ENCODE measurements around the gene GPSM1.

GPSM1 gene

DNA sequence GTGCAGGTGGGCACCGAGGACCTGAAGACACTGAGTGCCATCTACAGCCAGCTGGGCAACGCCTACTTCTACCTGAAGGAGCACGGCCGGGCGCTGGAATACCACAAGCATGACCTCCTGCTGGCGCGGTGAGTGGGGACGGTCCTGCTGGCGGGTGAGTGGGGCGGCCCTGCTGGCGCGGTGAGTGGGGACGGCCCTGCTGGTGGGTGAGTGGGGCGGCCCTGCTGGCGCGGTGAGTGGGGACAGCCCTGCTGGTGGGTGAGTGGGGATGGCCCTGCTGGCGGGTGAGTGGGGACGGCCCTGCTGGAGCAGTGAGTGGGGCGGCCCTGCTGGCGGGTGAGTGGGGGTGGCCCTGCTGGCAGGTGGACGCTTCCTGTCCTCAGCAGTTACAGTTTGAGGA, 7.2 kb downstream of the GPSM1 start:
- no peak for DNase-seq

GRCh38 chr9:136335296-136336155, 8.2 kb downstream of the GPSM1 start:
- DNase-seq = no peak

- DNase-seq = no peak
Measured at GRCh38 chr9:136336156-136336870, 9.0 kb downstream of the GPSM1 start.

GRCh38 chr9:136336881-136337280, 9.5 kb downstream of the GPSM1 start:
- DNase-seq = no peak

DNA sequence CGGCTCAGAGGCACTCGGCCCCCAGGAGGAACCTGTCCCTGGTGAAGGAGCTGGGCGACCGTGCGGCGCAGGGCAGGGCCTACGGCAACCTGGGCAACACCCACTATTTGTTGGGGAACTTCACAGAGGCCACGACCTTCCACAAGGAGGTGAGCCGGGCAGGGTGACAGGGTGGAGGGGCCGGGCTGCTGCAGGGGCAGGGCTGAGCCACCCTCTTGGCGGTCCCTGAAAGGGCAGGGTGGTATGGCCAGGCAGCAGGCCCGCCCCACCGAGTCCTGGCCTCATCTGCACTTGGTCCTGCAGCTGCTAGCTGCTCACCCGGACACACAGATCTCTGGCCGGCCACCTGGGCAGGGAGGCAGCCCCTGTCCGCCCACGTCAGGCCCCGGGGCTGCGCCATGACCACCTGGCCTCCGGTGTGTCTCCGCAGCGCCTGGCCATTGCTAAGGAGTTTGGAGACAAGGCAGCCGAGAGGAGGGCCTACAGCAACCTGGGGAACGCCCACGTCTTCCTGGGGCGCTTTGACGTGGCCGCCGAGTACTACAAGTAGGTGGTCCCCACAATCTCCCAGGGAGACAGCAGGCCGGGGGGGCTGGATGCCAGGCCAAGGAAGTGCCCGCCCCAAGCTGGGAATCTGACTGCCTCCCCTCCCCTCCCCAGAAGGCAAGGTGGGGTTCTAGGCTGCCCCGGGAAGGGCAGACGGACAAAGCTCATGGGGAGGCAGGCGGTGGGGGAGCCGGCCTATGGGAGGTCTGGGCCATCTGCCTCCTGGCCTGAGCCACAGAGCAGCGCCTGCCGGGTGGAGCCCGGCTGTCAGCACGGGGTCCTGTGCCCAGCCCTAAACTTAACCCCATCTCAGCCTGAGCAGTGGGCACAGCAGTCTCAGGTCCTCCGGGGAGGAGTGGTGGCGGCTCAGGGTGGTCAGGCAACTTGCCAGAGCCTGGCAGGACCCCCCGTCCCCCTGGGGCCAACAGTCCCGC, 10.4 kb downstream of the GPSM1 start:
- no peak for DNase-seq

- no peak for DNase-seq
Measured at GRCh38 chr9:136338511-136338910, 11.2 kb downstream of the GPSM1 start.

GRCh38 chr9:136339173-136339957, 12.0 kb downstream of the GPSM1 start:
- no peak for DNase-seq

GRCh38 chr9:136339958-136340310, 12.6 kb downstream of the GPSM1 start:
- DNase-seq = no peak

DNA sequence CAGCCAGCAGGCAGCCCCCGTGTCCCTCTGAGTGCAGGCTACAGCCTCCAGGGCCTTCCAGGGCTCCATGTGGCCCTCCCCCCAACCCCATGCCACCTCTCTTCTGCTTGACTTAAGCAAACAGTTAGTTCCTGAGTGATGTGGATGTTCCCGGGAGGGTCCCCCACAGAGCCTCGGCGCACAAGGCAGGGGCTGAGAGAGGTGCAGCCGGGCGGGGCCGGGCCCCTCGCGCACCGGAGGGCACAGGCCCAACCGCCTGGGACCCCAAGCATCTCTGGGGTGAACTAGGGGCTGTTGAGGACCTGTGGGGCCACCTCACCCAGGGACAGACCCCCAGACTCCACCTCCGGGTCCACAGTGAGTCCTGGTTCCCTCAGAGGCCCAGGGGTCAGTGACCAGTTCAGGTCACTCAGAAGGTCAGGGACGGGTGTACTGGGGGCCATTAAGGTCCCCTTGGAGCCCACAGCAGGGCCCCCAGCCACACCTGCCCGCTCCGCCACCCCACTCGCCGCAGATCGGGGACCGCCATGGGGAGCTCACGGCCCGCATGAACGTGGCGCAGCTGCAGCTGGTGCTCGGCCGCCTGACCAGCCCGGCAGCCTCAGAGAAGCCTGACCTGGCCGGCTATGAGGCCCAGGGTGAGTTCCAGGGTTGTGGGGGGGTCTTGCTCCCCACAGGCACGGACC, 13.2 kb downstream of the GPSM1 start:
- no peak for DNase-seq

- no peak for DNase-seq
Measured at GRCh38 chr9:136341042-136341655, 13.8 kb downstream of the GPSM1 start.

DNA sequence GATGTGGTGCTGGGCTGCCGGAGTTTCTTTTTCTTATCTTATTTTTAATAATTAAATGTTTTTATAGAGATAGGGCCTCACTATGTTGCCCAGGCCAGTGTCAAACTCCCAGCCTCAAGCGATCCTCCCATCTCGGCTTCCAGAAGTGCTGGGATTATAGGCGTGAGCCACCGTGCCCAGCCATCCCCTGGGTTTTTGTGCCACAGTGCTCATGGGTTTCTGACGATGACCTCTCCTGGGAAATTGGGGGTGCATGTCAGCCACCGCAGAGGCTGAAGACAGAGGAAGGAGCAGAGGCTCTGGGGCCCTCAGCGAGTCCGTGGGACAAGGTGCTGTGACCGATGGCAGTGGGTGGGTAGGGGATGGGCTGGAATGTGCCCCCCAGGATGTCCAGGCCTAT, 14.4 kb downstream of the GPSM1 start:
- no peak for DNase-seq

DNA sequence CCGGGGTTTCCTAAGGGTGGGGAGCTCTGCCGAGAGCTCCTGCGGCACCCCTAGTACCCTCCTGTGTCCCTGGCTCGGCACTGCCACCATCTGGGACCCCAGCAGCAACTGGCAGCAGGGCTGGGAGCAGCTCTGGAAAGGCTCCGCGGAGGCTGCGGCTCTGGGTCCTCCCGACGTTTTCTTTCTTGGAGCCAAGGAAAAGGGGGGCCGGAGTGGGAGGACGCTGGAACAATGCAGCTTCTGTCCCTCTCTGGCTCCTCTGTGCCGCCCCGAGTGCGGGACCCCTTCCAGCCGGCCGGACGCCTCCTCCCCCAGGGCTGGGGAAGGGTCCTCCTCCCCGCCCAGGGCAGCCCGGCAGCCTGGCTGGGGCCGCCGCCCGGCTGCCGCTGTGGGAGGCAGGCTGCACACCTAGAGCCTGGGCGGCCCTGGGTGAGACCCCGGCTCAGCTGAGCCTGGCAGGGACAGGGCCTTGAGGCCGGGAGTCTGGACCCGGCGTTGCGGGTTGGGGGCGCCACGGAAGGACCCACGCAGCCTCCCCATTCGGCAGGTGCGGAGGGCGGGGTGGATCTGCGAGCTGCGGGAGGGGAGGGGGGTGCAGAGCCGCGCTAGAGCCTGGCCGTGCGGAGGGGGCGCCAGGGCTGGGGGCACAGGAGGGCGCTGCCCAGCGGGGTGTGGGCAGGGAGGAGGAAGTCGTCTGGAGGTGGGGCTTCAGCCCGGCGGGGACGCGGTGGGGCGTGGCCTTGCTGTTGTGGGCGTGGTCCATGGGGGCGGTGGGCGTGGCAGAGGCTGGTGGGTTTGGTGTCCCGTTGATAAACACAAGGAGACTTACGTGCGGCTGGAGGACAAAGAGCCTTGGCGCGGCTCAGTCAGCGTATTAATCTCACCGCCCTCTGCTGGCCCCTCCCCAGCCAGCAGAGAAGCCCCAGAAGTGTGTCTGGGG, 15.1 kb downstream of the GPSM1 start:
- no peak for DNase-seq

- no peak for DNase-seq
Measured at GRCh38 chr9:136343121-136343883, 16.0 kb downstream of the GPSM1 start.

DNA sequence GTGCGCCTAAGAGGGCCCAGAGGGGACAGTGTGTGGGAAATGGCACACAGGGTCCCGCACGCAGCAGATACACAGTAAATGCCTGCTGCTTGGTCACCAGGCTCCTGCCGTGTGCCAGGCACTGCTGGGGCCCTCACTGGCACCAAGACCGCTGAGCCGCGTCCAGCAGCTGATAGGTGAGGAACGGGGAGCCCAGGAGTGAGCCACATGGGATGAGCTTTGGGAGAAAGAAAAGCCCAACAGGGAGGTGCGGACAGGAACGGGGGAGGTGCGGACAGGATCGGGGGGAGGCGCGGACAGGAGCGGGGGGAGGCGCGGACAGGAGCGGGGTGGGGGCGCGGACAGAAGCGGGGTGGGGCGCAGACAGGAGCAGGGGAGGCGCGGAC, 16.5 kb downstream of the GPSM1 start:
- DNase-seq = no peak

GRCh38 chr9:136344544-136345280, 17.4 kb downstream of the GPSM1 start:
- DNase-seq = no peak

DNA sequence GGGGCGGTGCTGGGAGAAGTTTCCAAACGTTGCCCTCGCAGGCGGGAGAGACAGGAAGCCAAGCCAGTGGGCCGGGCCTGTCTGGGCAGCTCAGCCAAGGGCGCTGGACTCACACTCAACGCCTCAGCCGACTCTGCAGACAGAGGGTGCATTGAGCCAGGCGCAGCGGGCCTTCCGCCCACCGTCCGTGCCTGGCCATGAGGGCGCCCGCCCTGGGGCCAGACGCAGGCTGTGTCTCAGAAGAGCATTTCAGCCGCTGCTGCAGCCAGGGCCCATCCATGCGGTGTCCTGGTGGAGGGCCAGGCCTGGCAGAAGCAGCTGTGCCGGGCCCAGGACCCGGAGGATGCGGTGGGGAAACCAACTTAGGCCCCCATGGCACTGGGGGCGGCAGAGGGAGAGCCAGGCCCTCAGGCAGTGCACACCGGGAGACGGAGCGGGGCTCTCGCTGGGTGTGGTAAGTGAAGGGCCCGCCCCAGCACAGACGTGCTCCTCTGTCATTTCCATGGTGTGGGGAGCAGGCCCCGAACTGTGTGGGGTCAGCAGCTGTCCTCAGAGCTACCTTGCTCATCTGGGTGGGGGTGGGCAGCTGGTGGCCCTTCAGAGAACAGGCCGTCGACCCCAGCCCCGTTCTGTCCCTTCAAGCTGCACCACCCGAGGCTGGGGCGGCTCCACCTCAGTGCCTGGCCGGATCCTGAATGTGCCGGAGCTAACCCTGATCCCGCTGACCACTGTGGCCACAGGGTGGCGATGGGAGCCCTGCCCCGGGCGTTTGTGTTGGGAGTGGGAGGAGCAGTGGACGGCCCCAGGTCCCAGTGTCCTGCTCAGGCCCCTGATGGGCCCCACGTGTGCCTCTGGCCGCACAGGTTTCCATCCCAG, 18.2 kb downstream of the GPSM1 start:
- no peak for DNase-seq

DNA sequence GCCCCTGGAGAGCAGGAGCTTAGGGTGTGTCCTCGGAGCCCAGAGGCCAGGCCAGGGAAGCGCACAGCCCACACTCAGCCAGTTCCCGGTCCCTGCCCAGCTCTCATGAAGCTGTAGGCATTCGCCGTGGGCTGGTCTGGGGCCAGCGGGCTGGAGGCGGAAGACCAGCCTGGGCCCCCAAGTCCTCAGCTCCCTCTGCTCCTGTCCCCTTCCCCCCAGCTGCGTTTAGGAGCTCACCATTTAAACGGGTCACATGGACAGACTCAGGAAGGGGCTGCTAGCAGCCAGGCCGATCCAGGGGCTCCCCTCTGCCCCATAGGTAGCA, 18.8 kb downstream of the GPSM1 start:
- DNase-seq = no peak

Data from NCI-H2171 (cell line).